Prostate gland (tissue), 2 donors: ENCODE measurements around the gene KREMEN1.

Experiments used
- CTCF ChIP-seq, 4 experiments: fragments of 200-600 bp in 2 of 4; fragments of 450-650 bp in 2 of 4; sonication (generic) in 2 of 4; IDR thresholded peaks; 1 replicate in 3 of 4; 2 replicates in 1 of 4; pipeline ENCODE4 v1.5.1; 2016 to 2019; ENCODE audit warnings: antibody characterized with exemption in 4 of 4, mild to moderate bottlenecking in 2 of 4, moderate library complexity in 2 of 4
- POLR2A ChIP-seq: fragments of 450-650 bp; IDR thresholded peaks from one replicate; pipeline ENCODE4 v1.6.1; 2016; ENCODE audit warnings: antibody characterized with exemption, mild to moderate bottlenecking
- POLR2AphosphoS5 ChIP-seq: sonication (generic); formaldehyde crosslinking; IDR thresholded peaks from one replicate; pipeline ENCODE4 v1.6.1; 2017; ENCODE audit warnings: antibody characterized with exemption

- TF ChIP-seq CTCF (IDR thresholded peaks at IDR 0.05) (no peak), POLR2AphosphoS5 (no peak), POLR2A (no peak)
Observed at GRCh38 chr22:29144786-29145160, 71.9 kb downstream of the KREMEN1 start.
